Keratinocyte (primary cell): ENCODE measurements around the gene ZNF217. TPM values are rescaled to one million over a fixed set of nuclear protein-coding genes. Genes with fewer than 3 reads are reported as not detected.
A peak's percentile ranks its signal among the peaks of the same experiment; 100 is the strongest.

Source experiments
- DNase-seq: peaks from one replicate; pipeline ENCODE4 v3.0.0-alpha.2; 2011; ENCODE audit warnings: low read depth, missing footprints, low spot score
- FAIRE-seq: peaks from 2 replicates; lab custom pipeline; 2011; peaks lifted over from hg19 to GRCh38; lab: Jason Lieb, UNC
- H2AFZ ChIP-seq: 2 replicates; pipeline ENCODE4 v1.6.0; 2012; ENCODE audit warnings: low read length, control low read depth, inconsistent platforms; ENCODE audit not compliant: control insufficient read depth
- H3K27ac ChIP-seq: 2 replicates; pipeline ENCODE4 v1.5.1; 2011; ENCODE audit warnings: low read length; ENCODE audit not compliant: control insufficient read depth, insufficient read depth
- H3K27me3 ChIP-seq: 3 replicates; pipeline ENCODE4 v1.6.0; 2011; ENCODE audit warnings: low read length; ENCODE audit not compliant: control insufficient read depth, insufficient read depth; ENCODE audit errors: extremely low read depth
- H3K36me3 ChIP-seq, 2 experiments: 2 replicates in 1 of 2; 3 replicates in 1 of 2; pipeline ENCODE4 v1.5.1; 2011; ENCODE audit warnings: low read length in 2 of 2, mild to moderate bottlenecking in 1 of 2; ENCODE audit not compliant: control insufficient read depth in 2 of 2, insufficient read depth in 2 of 2; ENCODE audit errors: extremely low read depth in 1 of 2
- H3K4me1 ChIP-seq: 3 replicates; pipeline ENCODE4 v1.5.1; 2011; ENCODE audit warnings: low read length; ENCODE audit not compliant: control insufficient read depth, insufficient read depth; ENCODE audit errors: extremely low read depth
- H3K4me2 ChIP-seq: 3 replicates; pipeline ENCODE4 v1.6.0; 2011; ENCODE audit warnings: low read depth, low read length; ENCODE audit not compliant: control insufficient read depth, insufficient read depth; ENCODE audit errors: extremely low read depth
- H3K4me3 ChIP-seq, 3 experiments: fragments of 200-600 bp in 1 of 3; sonication (generic) in 1 of 3; 2 replicates in 2 of 3; 3 replicates in 1 of 3; pipeline ENCODE4 v1.5.1; 2011 to 2016; ENCODE audit warnings: low read length in 3 of 3, mild to moderate bottlenecking in 3 of 3, control low read depth in 2 of 3, inconsistent platforms in 1 of 3, low read depth in 1 of 3, mixed read lengths in 1 of 3, mixed run types in 1 of 3, moderate library complexity in 1 of 3; ENCODE audit not compliant: control insufficient read depth in 2 of 3, insufficient read depth in 2 of 3; ENCODE audit errors: extremely low read depth in 1 of 3
- H3K79me2 ChIP-seq: 2 replicates; pipeline ENCODE4 v1.6.0; 2012; ENCODE audit warnings: low read length; ENCODE audit not compliant: control insufficient read depth, insufficient read depth
- H3K9ac ChIP-seq: 3 replicates; pipeline ENCODE4 v1.6.0; 2011; ENCODE audit warnings: low read length; ENCODE audit not compliant: control insufficient read depth, insufficient read depth; ENCODE audit errors: extremely low read depth
- H3K9me1 ChIP-seq: 3 replicates; pipeline ENCODE4 v1.6.0; 2011; ENCODE audit warnings: low read length; ENCODE audit not compliant: control insufficient read depth, insufficient read depth; ENCODE audit errors: extremely low read depth
- H3K9me3 ChIP-seq: 2 replicates; pipeline ENCODE4 v1.5.1; 2012; ENCODE audit warnings: low read depth, low read length; ENCODE audit not compliant: control insufficient read depth
- H4K20me1 ChIP-seq: 3 replicates; pipeline ENCODE4 v1.6.0; 2011; ENCODE audit warnings: low read length; ENCODE audit not compliant: control insufficient read depth, insufficient read depth; ENCODE audit errors: extremely low read depth
- CTCF ChIP-seq, 3 experiments: IDR thresholded peaks in 1 of 3; conservative IDR thresholded peaks in 1 of 3; optimal IDR thresholded peaks in 1 of 3; 2 replicates in 2 of 3; 3 replicates in 1 of 3; pipeline versions ENCODE3 to v1.5.1; 2011; ENCODE audit warnings: low read length in 3 of 3, mild to moderate bottlenecking in 3 of 3, moderate library complexity in 2 of 3, control low read depth in 1 of 3, inconsistent platforms in 1 of 3; ENCODE audit not compliant: insufficient read depth in 2 of 3; ENCODE audit errors: extremely low read depth in 1 of 3
- EZH2 ChIP-seq: IDR thresholded peaks from one replicate; pipeline ENCODE4 v1.6.1; 2012; ENCODE audit warnings: inconsistent platforms, mild to moderate bottlenecking, low read length, moderate library complexity
- dilution Hi-C: fragments of 300-500 bp; cut with MboI; formaldehyde crosslinking; loops from one replicate; pipeline ENCODE4 v1.7.0; 2020; ENCODE audit warnings: low sequenced_read_pairs; ENCODE audit not compliant: extremely low pct_ligation_motif_present
- polyA plus RNA-seq, 5 experiments: library from polyadenylated mRNA; depleted of rRNA in 3 of 5; stranded (reverse) in 3 of 5; stranded (forward) in 1 of 5; unstranded in 1 of 5; fragments of >200 nt; gene quantifications; 1 replicate in 1 of 5; 2 replicates in 3 of 5; 3 replicates in 1 of 5; pipeline versions ENCODE4 v1.2.1 to v1.2.3, GENCODE V29; 2011 to 2012; ENCODE audit warnings: missing spikeins in 2 of 5, low read depth in 1 of 5, low replicate concordance in 1 of 5

ZNF217 gene
- polyA plus RNA-seq, 1 donor (not counting 4 experiments of a cell fraction or from before 2014, with no cell fraction given): 17.3 TPM

- Histone ChIP-seq H3K4me3 (no peak overlapping the region), H3K9ac (no peak overlapping the region), H3K4me1 (peaks cover 4% of the 10 kb centered on the region), H3K27me3 (no peaks in the 10 kb centered on the region), H3K9me3 (no peaks in the 10 kb centered on the region), H3K27ac (no peak overlapping the region), H3K4me2 (no peak overlapping the region), H3K79me2 (no peaks in the 10 kb centered on the region), H2AFZ (peak overlapping the region; percentile 22), H3K9me1 (no peaks in the 10 kb centered on the region), H4K20me1 (no peaks in the 10 kb centered on the region), H3K36me3 (no peaks in the 10 kb centered on the region)
- DNase-seq (no peak), FAIRE-seq (no peak)
- dilution Hi-C loops: no loop called here
- TF ChIP-seq EZH2 (no peak), CTCF (optimal IDR thresholded peaks at IDR 0.05 in 1 of 3, IDR thresholded peaks at IDR 0.05 in 1 of 3, conservative IDR thresholded peaks at IDR 0.05 in 1 of 3; ENCODE audit: extremely low read depth in 1 of 3, insufficient read depth in 2 of 3, low read length in 3 of 3) (no peak)
Measured at GRCh38 chr20:53635221-53635620, 41.6 kb upstream of the ZNF217 start.

DNA sequence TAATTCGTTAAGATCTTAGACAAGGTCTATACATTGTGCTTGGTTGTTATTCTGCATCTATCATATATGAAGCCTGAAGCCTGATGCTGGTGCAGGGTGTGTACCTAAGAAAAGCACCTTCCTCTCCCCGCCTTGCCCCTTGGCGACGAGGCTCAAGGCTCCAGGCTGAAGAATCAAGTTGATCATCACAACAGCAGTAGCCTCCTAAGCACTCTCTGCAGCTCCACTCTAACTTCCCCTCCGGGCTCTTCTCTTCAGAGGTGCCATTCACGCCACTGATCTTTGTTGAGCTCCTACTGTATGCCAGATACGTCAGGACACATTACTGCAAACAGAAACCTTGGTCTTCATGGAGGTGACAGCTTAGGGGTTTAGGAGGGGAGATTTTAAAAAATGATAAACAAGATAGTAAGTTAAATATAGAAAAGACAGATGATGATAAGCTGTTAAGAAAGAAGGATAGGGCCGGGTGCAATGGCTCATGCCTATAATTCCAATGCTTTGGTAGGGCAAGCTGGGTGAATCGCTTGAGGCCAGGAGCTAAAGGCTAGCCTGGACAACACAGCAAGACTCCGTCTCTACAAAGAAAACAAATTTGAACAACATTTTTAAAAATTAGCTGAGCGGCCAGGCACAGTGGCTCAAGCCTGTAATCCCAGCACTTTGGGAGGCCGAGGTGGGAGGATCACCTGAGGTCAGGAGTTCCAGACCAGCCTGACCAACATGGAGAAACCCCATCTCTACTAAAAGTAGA lies 38.4 kb upstream of the ZNF217 start:
- H3K27ac ChIP-seq: no peak overlapping the region
- no peaks in the 10 kb centered on the region for H3K9me3 ChIP-seq
- H2AFZ ChIP-seq: no peak overlapping the region
- dilution Hi-C loops: no loop called here
- no peak overlapping the region for H3K4me3 ChIP-seq
- no peaks in the 10 kb centered on the region for H3K27me3 ChIP-seq
- peaks cover 4% of the 10 kb centered on the region for H3K4me1 ChIP-seq
- no peak for DNase-seq
- H3K4me2 ChIP-seq: no peak overlapping the region
- no peaks in the 10 kb centered on the region for H3K79me2 ChIP-seq
- no peaks in the 10 kb centered on the region for H3K36me3 ChIP-seq
- H3K9ac ChIP-seq: no peak overlapping the region
- no peak for FAIRE-seq
- H3K9me1 ChIP-seq: no peaks in the 10 kb centered on the region
- H4K20me1 ChIP-seq: no peaks in the 10 kb centered on the region
- TF ChIP-seq EZH2 (no peak), CTCF (optimal IDR thresholded peaks at IDR 0.05 in 1 of 3, IDR thresholded peaks at IDR 0.05 in 1 of 3, conservative IDR thresholded peaks at IDR 0.05 in 1 of 3; ENCODE audit: extremely low read depth in 1 of 3, insufficient read depth in 2 of 3, low read length in 3 of 3) (no peak)
